BLaER1 (cell line): ENCODE results near the gene ATG12.
"Not testable (repeated sequence)": the region's sequence is repeated elsewhere in the genome, so short reads cannot be mapped to it uniquely, and the experiment has no call there.

Experiments
- H3K27ac ChIP-seq: shearing (Covaris generic); formaldehyde crosslinking; 2 replicates; pipeline ENCODE4 v1.8.1; 2022
- H3K27me3 ChIP-seq: shearing (Covaris generic); formaldehyde crosslinking; 2 replicates; pipeline ENCODE4 v1.8.1; 2022
- H3K36me3 ChIP-seq: shearing (Covaris generic); formaldehyde crosslinking; 2 replicates; pipeline ENCODE4 v1.8.1; 2022
- H3K4me1 ChIP-seq: shearing (Covaris generic); formaldehyde crosslinking; 2 replicates; pipeline ENCODE4 v1.8.1; 2022
- H3K4me2 ChIP-seq: shearing (Covaris generic); formaldehyde crosslinking; 2 replicates; pipeline ENCODE4 v1.8.1; 2022
- H3K4me3 ChIP-seq: shearing (Covaris generic); formaldehyde crosslinking; 2 replicates; pipeline ENCODE4 v1.8.1; 2022
- H3K9ac ChIP-seq: shearing (Covaris generic); formaldehyde crosslinking; 2 replicates; pipeline ENCODE4 v1.8.1; 2022
- H3K9me3 ChIP-seq: shearing (Covaris generic); formaldehyde crosslinking; 2 replicates; pipeline ENCODE4 v1.8.1; 2022
- H4K20me1 ChIP-seq: shearing (Covaris generic); formaldehyde crosslinking; 2 replicates; pipeline ENCODE4 v1.8.1; 2022
- Cebpa-rat ChIP-seq: shearing (Covaris generic); IDR thresholded peaks from 2 replicates; pipeline ENCODE4 v1.8.1; 2022

ATG12 gene

DNA sequence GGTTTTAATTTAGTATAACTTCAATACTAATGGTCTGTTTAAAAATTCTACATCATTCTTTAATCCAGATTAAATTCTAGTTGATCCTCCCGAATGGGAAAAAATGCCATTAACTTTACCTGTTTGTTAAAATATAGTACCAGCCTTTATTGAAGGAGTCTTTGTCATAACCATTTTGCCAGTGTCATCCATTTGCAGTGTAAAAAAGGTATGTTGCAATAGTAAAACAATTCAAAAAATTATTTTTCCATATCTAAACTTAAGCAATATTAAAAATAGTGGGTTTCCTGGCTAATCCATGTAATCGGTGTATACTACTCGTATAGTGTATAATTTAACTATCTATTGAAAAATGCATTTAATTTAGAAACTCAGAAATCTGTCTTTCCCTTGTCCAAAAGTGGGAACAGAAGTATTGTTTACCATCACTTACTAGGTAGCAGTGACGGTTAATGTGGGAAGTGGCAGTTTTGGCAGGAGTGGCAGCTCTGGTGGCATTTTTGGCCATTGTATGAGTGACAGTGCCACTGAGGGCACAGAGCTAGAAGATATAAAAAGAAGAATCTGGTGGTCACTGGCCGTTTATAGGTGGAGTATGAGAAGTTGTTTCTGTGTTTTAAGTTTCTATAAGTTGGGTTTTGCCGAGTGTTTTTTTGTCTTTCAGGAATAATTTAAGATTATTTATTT, 2.2 kb upstream of the ATG12 start:
- H3K9me3 ChIP-seq, result no peaks in the 10 kb centered on the region
- H3K4me2 ChIP-seq, result peak overlapping the region; percentile 81
- no peaks in the 10 kb centered on the region for H3K36me3 ChIP-seq
- H3K27me3 ChIP-seq, result no peaks in the 10 kb centered on the region
- H4K20me1 ChIP-seq, result peaks cover 84% of the 10 kb centered on the region
- TF ChIP-seq Cebpa-rat, result no peak
- no peak overlapping the region for H3K27ac ChIP-seq
- peak overlapping the region; percentile 89; the same call in 1 of the 2 replicates for H3K9ac ChIP-seq
- H3K4me1 ChIP-seq, result peaks cover 46% of the 10 kb centered on the region
- peak overlapping the region; percentile 85 for H3K4me3 ChIP-seq

GRCh38 chr5:115842952-115843351, 1.6 kb upstream of the ATG12 start:
- H3K36me3 ChIP-seq, result no peaks in the 10 kb centered on the region
- no peak for TF ChIP-seq Cebpa-rat
- peaks cover 51% of the 10 kb centered on the region for H3K4me1 ChIP-seq
- 0 out of 2 replicates have a peak overlapping the region, but pooled peaks have one; percentile 85 for H3K27ac ChIP-seq
- H3K27me3 ChIP-seq, result no peaks in the 10 kb centered on the region
- peak overlapping the region; percentile 85 for H3K4me3 ChIP-seq
- peaks cover 87% of the 10 kb centered on the region for H4K20me1 ChIP-seq
- peak overlapping the region; percentile 81 for H3K4me2 ChIP-seq
- H3K9ac ChIP-seq, result peak overlapping the region; percentile 89
- no peaks in the 10 kb centered on the region for H3K9me3 ChIP-seq

GRCh38 chr5:115842089-115842935, 947 bp upstream of the ATG12 start:
- no peak for TF ChIP-seq Cebpa-rat
- Histone ChIP-seq H3K27ac (peak overlapping the region; percentile 85), H3K4me2 (peak overlapping the region; percentile 81), H3K9me3 (no peaks in the 10 kb centered on the region), H3K9ac (peak overlapping the region; percentile 89), H3K4me3 (peak overlapping the region; percentile 85), H3K4me1 (peaks cover 51% of the 10 kb centered on the region), H3K27me3 (no peaks in the 10 kb centered on the region), H4K20me1 (peaks cover 87% of the 10 kb centered on the region), H3K36me3 (peaks cover 3% of the 10 kb centered on the region)

DNA sequence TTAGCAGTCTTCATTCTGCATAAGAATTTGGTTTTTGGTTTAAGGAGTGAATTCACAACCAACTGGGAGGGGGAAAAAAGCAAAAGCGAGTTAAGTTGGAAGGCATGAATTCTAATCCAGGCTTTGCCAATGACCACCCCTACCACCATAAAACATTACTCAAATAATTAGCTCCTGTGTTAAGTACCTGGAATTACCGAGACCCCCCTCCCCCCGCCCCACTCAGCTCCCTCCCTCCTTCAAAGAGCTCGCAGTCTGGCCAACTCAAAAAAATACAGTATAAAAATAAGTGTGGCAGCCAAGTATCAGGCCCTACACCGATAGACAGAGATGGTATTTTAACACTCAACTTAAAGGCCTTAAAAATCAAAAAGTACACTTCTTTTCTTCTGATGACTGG, 492 bp downstream of the ATG12 start:
- no peak for TF ChIP-seq Cebpa-rat
- Histone ChIP-seq H3K27ac (peak overlapping the region; percentile 85), H3K4me3 (peak overlapping the region; percentile 85), H3K36me3 (peaks cover 17% of the 10 kb centered on the region), H3K27me3 (no peaks in the 10 kb centered on the region), H3K9ac (peak overlapping the region; percentile 89), H3K9me3 (no peaks in the 10 kb centered on the region), H3K4me2 (peak overlapping the region; percentile 86), H4K20me1 (peaks cover 82% of the 10 kb centered on the region), H3K4me1 (peaks cover 51% of the 10 kb centered on the region)

DNA sequence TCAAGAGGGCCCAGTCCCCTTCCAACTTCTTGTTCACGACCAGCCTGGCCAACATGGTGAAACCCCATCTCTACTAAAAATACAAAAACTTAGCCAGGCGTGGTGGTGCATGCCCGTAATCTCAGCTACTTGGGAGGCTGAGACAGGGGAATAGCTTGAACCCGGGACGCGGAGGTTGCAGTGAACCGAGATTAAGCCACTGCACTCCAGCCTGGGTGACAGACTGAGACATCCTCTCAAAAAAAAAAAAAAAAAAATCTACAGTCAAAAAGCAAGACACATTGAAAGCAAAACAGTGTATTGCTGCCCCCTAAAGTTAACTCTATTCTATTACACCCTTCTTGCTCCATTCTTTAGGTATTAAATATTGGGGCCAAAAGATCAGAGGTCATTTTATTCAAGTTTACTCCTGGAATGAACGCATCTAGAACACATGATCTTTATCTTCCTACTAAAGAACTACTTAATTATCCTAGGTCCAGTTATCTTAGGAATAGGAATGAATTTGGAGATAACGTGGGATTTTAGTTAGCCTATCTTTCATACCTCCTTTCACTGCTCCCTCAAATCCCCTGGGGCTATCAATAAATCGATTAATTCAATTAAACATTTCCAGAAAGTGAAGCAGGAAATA, 2.4 kb downstream of the ATG12 start:
- H3K4me2 ChIP-seq, result peak overlapping the region; percentile 86

DNA sequence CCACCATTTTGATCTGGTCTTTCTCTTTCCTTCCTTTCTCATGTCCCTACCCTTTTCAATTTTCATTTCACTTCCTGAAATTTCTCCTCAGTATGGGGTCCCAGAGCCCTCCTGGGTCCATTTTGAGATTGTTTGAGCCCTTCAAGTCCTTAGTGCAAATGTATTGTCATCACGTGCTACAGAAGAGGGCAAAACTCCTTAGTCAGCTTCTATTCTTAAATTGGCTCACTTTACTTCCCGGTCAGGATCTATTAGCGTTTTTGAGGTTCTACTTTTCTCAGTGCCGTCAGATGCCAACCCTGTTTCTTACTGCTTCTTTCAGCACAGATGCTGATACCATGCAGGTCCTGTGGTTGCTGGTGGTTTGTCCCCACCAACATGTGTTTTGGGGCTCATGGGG, 5.9 kb downstream of the ATG12 start:
- TF ChIP-seq Cebpa-rat, result no peak
- H3K4me1 ChIP-seq, result peaks cover 24% of the 10 kb centered on the region
- H3K9ac ChIP-seq, result no peak overlapping the region
- H3K9me3 ChIP-seq, result no peaks in the 10 kb centered on the region
- H3K27ac ChIP-seq, result no peak overlapping the region
- no peak overlapping the region for H3K4me2 ChIP-seq
- H3K36me3 ChIP-seq, result peaks cover 54% of the 10 kb centered on the region
- no peaks in the 10 kb centered on the region for H3K27me3 ChIP-seq
- H4K20me1 ChIP-seq, result peaks cover 41% of the 10 kb centered on the region
- H3K4me3 ChIP-seq, result no peak overlapping the region

More for the DNA sequence above, 2.4 kb downstream of the ATG12 start:
- Histone ChIP-seq H3K4me1 (peaks cover 39% of the 10 kb centered on the region), H3K9ac (peak overlapping the region; percentile 37; the same call in 1 of the 2 replicates), H3K9me3 (no peaks in the 10 kb centered on the region), H3K4me3 (peak overlapping the region; percentile 85), H3K27me3 (no peaks in the 10 kb centered on the region), H3K36me3 (peaks cover 34% of the 10 kb centered on the region), H3K27ac (no peak overlapping the region), H4K20me1 (peaks cover 63% of the 10 kb centered on the region)
- TF ChIP-seq Cebpa-rat, result no peak

DNA sequence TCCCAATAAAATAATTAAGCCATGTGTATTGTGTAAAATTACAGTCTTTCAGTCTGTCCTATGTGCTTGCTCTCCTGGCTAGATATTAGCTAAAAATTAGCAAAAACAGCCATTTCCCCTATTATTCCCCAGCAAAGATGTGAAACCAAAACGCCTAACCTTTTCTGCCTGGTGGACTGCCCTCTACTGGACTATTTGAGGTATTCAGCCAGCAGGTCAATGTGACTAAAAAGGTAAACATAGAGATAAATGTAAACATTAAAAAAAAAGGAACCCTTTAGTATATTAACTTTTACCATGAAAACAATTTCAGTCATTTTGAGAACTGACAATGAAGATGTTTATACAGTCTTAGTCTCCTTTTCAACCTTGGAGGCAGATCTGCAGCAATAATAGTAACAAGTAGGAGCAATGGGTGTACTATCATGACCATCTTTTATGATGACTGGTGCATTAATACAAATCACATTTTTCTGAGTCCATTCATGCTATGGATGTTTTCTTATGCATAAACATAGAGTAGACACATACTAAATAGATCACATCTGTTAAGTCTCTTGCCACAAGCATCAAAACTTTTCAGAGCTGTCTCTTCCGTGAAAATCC, 10.1 kb downstream of the ATG12 start:
- Histone ChIP-seq H4K20me1 (0 out of 2 replicates have a peak, but pooled peaks cover 2% of the 10 kb centered on the region), H3K27me3 (no peaks in the 10 kb centered on the region), H3K36me3 (peaks cover 67% of the 10 kb centered on the region), H3K4me2 (no peak overlapping the region), H3K9ac (no peak overlapping the region), H3K4me1 (no peaks in the 10 kb centered on the region), H3K27ac (no peak overlapping the region), H3K4me3 (no peak overlapping the region), H3K9me3 (peaks cover 2% of the 10 kb centered on the region; the same call in 1 of the 2 replicates)
- TF ChIP-seq Cebpa-rat, result no peak

GRCh38 chr5:115829913-115830312, 11.5 kb downstream of the ATG12 start:
- Histone ChIP-seq H3K9me3 (peaks cover 14% of the 10 kb centered on the region), H3K4me2 (no peak overlapping the region), H3K4me1 (no peaks in the 10 kb centered on the region), H4K20me1 (no peaks in the 10 kb centered on the region), H3K9ac (no peak overlapping the region), H3K27ac (no peak overlapping the region), H3K4me3 (no peak overlapping the region), H3K36me3 (peaks cover 56% of the 10 kb centered on the region), H3K27me3 (no peaks in the 10 kb centered on the region)
- TF ChIP-seq Cebpa-rat, result no peak

DNA sequence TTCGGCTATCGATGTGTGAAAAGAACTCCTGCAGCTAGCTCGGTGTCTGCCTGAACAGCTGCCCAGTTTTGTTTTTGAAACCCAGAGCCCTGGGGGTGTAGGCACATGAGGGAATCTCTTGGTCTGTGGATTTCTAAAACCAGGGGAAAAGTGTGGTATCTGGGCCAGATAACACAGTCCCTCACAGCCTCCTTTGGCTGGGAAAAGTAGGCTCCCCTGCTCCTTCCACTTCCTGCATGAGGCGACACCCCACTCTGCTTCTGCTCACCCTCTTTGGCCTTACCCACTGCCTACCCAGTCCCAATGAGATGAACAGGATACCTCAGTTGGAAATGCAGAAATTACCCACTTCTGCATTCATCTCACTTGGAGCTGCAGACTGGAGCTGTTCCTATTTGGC, 15.4 kb downstream of the ATG12 start:
- H3K36me3 ChIP-seq, result peaks cover 34% of the 10 kb centered on the region
- no peaks in the 10 kb centered on the region for H4K20me1 ChIP-seq
- H3K27ac ChIP-seq, result no peak overlapping the region
- peaks cover 20% of the 10 kb centered on the region for H3K9me3 ChIP-seq
- TF ChIP-seq Cebpa-rat, result no peak
- H3K27me3 ChIP-seq, result no peaks in the 10 kb centered on the region
- no peaks in the 10 kb centered on the region for H3K4me1 ChIP-seq
- no peak overlapping the region for H3K9ac ChIP-seq
- no peak overlapping the region for H3K4me2 ChIP-seq
- no peak overlapping the region for H3K4me3 ChIP-seq

- Histone ChIP-seq H3K9me3 (peaks cover 20% of the 10 kb centered on the region), H3K36me3 (peaks cover 25% of the 10 kb centered on the region)
- not testable (repeated sequence) for H3K27me3 ChIP-seq, H3K27ac ChIP-seq, H3K9ac ChIP-seq, H4K20me1 ChIP-seq, H3K4me1 ChIP-seq, H3K4me3 ChIP-seq, H3K4me2 ChIP-seq
Observed at GRCh38 chr5:115824983-115825382, 16.4 kb downstream of the ATG12 start.
